NB4 (cell line): Measurements from ENCODE around the gene MRC2.

Experiments
- DNase-seq: peaks from one replicate; pipeline ENCODE4 v3.0.0; 2010; ENCODE audit warnings: low read depth
- H3K4me3 ChIP-seq: one replicate; pipeline ENCODE4 v1.5.1; 2011; ENCODE audit warnings: mild to moderate bottlenecking, low read depth, low read length, moderate library complexity
- CTCF ChIP-seq: IDR thresholded peaks from one replicate; pipeline ENCODE4 v1.5.1; 2012; ENCODE audit warnings: low read depth, low read length
- MAX ChIP-seq: IDR thresholded peaks from 2 replicates; pipeline ENCODE4 v1.6.1; 2011; ENCODE audit warnings: low read depth, low read length
- MYC ChIP-seq: IDR thresholded peaks from 2 replicates; pipeline ENCODE4 v1.6.1; 2011; ENCODE audit warnings: low read depth, low read length
- POLR2A ChIP-seq: IDR thresholded peaks from 2 replicates; pipeline ENCODE4 v1.6.1; 2011; ENCODE audit warnings: mild to moderate bottlenecking; ENCODE audit not compliant: insufficient read length; ENCODE audit errors: extremely low read depth

MRC2 gene

GRCh38 chr17:62713086-62713881 is 85.8 kb downstream of the MRC2 start:
- H3K4me3 ChIP-seq, result no peak overlapping the region
- TF ChIP-seq POLR2A (no peak), MAX (no peak), MYC (no peak), CTCF (no peak)
- DNase-seq, result no peak

- DNase-seq, result no peak
- no peak for TF ChIP-seq POLR2A
- no peak for TF ChIP-seq CTCF
- TF ChIP-seq MAX, result no peak
- no peak for TF ChIP-seq MYC
Observed at GRCh38 chr17:62714016-62714777, 86.7 kb downstream of the MRC2 start.

GRCh38 chr17:62715882-62716390 is 88.5 kb downstream of the MRC2 start:
- TF ChIP-seq CTCF (no peak), POLR2A (no peak), MAX (no peak), MYC (no peak)

More at GRCh38 chr17:62714016-62714777, 86.7 kb downstream of the MRC2 start:
- H3K4me3 ChIP-seq, result no peak overlapping the region

GRCh38 chr17:62716834-62717588 is 89.5 kb downstream of the MRC2 start:
- H3K4me3 ChIP-seq, result no peak overlapping the region
- no peak for DNase-seq
- no peak for TF ChIP-seq MAX
- TF ChIP-seq CTCF, result no peak
- TF ChIP-seq POLR2A, result no peak
- TF ChIP-seq MYC, result no peak

More at GRCh38 chr17:62715882-62716390, 88.5 kb downstream of the MRC2 start:
- DNase-seq, result no peak
- no peak overlapping the region for H3K4me3 ChIP-seq

- no peak for DNase-seq
- H3K4me3 ChIP-seq, result no peak overlapping the region
- TF ChIP-seq CTCF (no peak), POLR2A (no peak), MYC (no peak), MAX (no peak)
Observed at GRCh38 chr17:62717589-62717855, 90.1 kb downstream of the MRC2 start.
